ENCODE measurements around the gene PTPRD.

Gene PTPRD

GRCh38 chr9:10268531-10269485, 344.0 kb downstream of the PTPRD start:
- peaks cover 8% of the 10 kb centered on the region for H3K9me3 Mint-ChIP-seq
- no peaks in the 10 kb centered on the region for H3K27me3 Mint-ChIP-seq
- no peaks in the 10 kb centered on the region for H3K36me3 Mint-ChIP-seq (ENCODE audit: low read depth)
- no peak for DNase-seq
- H3K4me3 Mint-ChIP-seq, result no peak overlapping the region
- no peaks in the 10 kb centered on the region for H3K4me1 Mint-ChIP-seq (ENCODE audit: low read depth)
- no peak overlapping the region for H3K27ac Mint-ChIP-seq

GRCh38 chr9:10265153-10265631, 347.6 kb downstream of the PTPRD start:
- DNase-seq, result no peak

GRCh38 chr9:10260501-10260900, 352.3 kb downstream of the PTPRD start:
- Mint-ChIP-seq H3K4me3 (no peak overlapping the region), H3K9me3 (peaks cover 11% of the 10 kb centered on the region)

More at GRCh38 chr9:10265153-10265631, 347.6 kb downstream of the PTPRD start:
- no peaks in the 10 kb centered on the region for H3K36me3 Mint-ChIP-seq (ENCODE audit: low read depth)
- no peaks in the 10 kb centered on the region for H3K27me3 Mint-ChIP-seq
- no peaks in the 10 kb centered on the region for H3K4me1 Mint-ChIP-seq (ENCODE audit: low read depth)
- no peak overlapping the region for H3K4me3 Mint-ChIP-seq
- peaks cover 10% of the 10 kb centered on the region for H3K9me3 Mint-ChIP-seq
- H3K27ac Mint-ChIP-seq, result no peak overlapping the region

GRCh38 chr9:10259668-10260067, 353.1 kb downstream of the PTPRD start:
- H3K4me1 Mint-ChIP-seq (ENCODE audit: low read depth), result no peaks in the 10 kb centered on the region
- no peak overlapping the region for H3K27ac Mint-ChIP-seq
- no peaks in the 10 kb centered on the region for H3K36me3 Mint-ChIP-seq (ENCODE audit: low read depth)
- H3K4me3 Mint-ChIP-seq, result no peak overlapping the region
- no peaks in the 10 kb centered on the region for H3K27me3 Mint-ChIP-seq
- H3K9me3 Mint-ChIP-seq, result peaks cover 11% of the 10 kb centered on the region
- DNase-seq, result no peak

More at GRCh38 chr9:10260501-10260900, 352.3 kb downstream of the PTPRD start:
- Mint-ChIP-seq H3K36me3 (ENCODE audit: low read depth) (no peaks in the 10 kb centered on the region), H3K27me3 (no peaks in the 10 kb centered on the region), H3K4me1 (ENCODE audit: low read depth) (no peaks in the 10 kb centered on the region), H3K27ac (no peak overlapping the region)
- DNase-seq, result no peak

GRCh38 chr9:10255758-10256157, 357.0 kb downstream of the PTPRD start:
- Mint-ChIP-seq H3K36me3 (ENCODE audit: low read depth) (no peaks in the 10 kb centered on the region), H3K4me3 (no peak overlapping the region), H3K27ac (no peak overlapping the region), H3K4me1 (ENCODE audit: low read depth) (no peaks in the 10 kb centered on the region), H3K9me3 (peaks cover 5% of the 10 kb centered on the region), H3K27me3 (no peaks in the 10 kb centered on the region)
- DNase-seq, result no peak

- Mint-ChIP-seq H3K27me3 (no peaks in the 10 kb centered on the region), H3K27ac (no peak overlapping the region), H3K9me3 (peaks cover 3% of the 10 kb centered on the region), H3K36me3 (ENCODE audit: low read depth) (no peaks in the 10 kb centered on the region), H3K4me1 (ENCODE audit: low read depth) (no peaks in the 10 kb centered on the region), H3K4me3 (no peak overlapping the region)
- no peak for DNase-seq
Measured at GRCh38 chr9:10254338-10254737, 358.5 kb downstream of the PTPRD start.

- no peak for DNase-seq
Measured at GRCh38 chr9:10253341-10253740, 359.5 kb downstream of the PTPRD start.

GRCh38 chr9:10252174-10252573, 360.6 kb downstream of the PTPRD start:
- Mint-ChIP-seq H3K4me3 (no peak overlapping the region), H3K4me1 (ENCODE audit: low read depth) (no peaks in the 10 kb centered on the region), H3K27ac (no peak overlapping the region), H3K9me3 (peaks cover 5% of the 10 kb centered on the region), H3K27me3 (no peaks in the 10 kb centered on the region), H3K36me3 (ENCODE audit: low read depth) (no peaks in the 10 kb centered on the region)
- no peak for DNase-seq

More at GRCh38 chr9:10253341-10253740, 359.5 kb downstream of the PTPRD start:
- Mint-ChIP-seq H3K27me3 (no peaks in the 10 kb centered on the region), H3K4me3 (no peak overlapping the region), H3K9me3 (peaks cover 5% of the 10 kb centered on the region), H3K4me1 (ENCODE audit: low read depth) (no peaks in the 10 kb centered on the region), H3K36me3 (ENCODE audit: low read depth) (no peaks in the 10 kb centered on the region), H3K27ac (no peak overlapping the region)

- H3K27ac Mint-ChIP-seq, result no peak overlapping the region
- peaks cover 2% of the 10 kb centered on the region for H3K9me3 Mint-ChIP-seq
- no peaks in the 10 kb centered on the region for H3K4me1 Mint-ChIP-seq (ENCODE audit: low read depth)
- H3K27me3 Mint-ChIP-seq, result no peaks in the 10 kb centered on the region
- DNase-seq, result no peak
- no peak overlapping the region for H3K4me3 Mint-ChIP-seq
- no peaks in the 10 kb centered on the region for H3K36me3 Mint-ChIP-seq (ENCODE audit: low read depth)
Measured at GRCh38 chr9:10251490-10251889, 361.3 kb downstream of the PTPRD start.

GRCh38 chr9:10250219-10250618, 362.6 kb downstream of the PTPRD start:
- H3K27me3 Mint-ChIP-seq, result no peaks in the 10 kb centered on the region
- DNase-seq, result no peak

GRCh38 chr9:10248890-10249289, 363.9 kb downstream of the PTPRD start:
- no peaks in the 10 kb centered on the region for H3K36me3 Mint-ChIP-seq (ENCODE audit: low read depth)
- no peak overlapping the region for H3K27ac Mint-ChIP-seq
- no peaks in the 10 kb centered on the region for H3K27me3 Mint-ChIP-seq
- no peak overlapping the region for H3K4me3 Mint-ChIP-seq
- no peak for DNase-seq
- H3K4me1 Mint-ChIP-seq (ENCODE audit: low read depth), result no peaks in the 10 kb centered on the region
- peaks cover 12% of the 10 kb centered on the region for H3K9me3 Mint-ChIP-seq

More at GRCh38 chr9:10250219-10250618, 362.6 kb downstream of the PTPRD start:
- Mint-ChIP-seq H3K4me1 (ENCODE audit: low read depth) (no peaks in the 10 kb centered on the region), H3K9me3 (peaks cover 8% of the 10 kb centered on the region), H3K27ac (no peak overlapping the region), H3K4me3 (no peak overlapping the region), H3K36me3 (ENCODE audit: low read depth) (no peaks in the 10 kb centered on the region)

GRCh38 chr9:10242255-10242654, 370.5 kb downstream of the PTPRD start:
- H3K4me1 Mint-ChIP-seq (ENCODE audit: low read depth), result no peaks in the 10 kb centered on the region
- no peaks in the 10 kb centered on the region for H3K36me3 Mint-ChIP-seq (ENCODE audit: low read depth)
- H3K27ac Mint-ChIP-seq, result no peak overlapping the region
- peaks cover 16% of the 10 kb centered on the region for H3K9me3 Mint-ChIP-seq
- H3K27me3 Mint-ChIP-seq, result no peaks in the 10 kb centered on the region
- DNase-seq, result no peak
- no peak overlapping the region for H3K4me3 Mint-ChIP-seq

- H3K27ac Mint-ChIP-seq, result no peak overlapping the region
Measured at GRCh38 chr9:10238087-10238486, 374.7 kb downstream of the PTPRD start.

GRCh38 chr9:10237584-10237983, 375.2 kb downstream of the PTPRD start:
- H3K27me3 Mint-ChIP-seq, result no peaks in the 10 kb centered on the region
- no peaks in the 10 kb centered on the region for H3K36me3 Mint-ChIP-seq (ENCODE audit: low read depth)
- H3K27ac Mint-ChIP-seq, result no peak overlapping the region
- DNase-seq, result no peak
- H3K9me3 Mint-ChIP-seq, result peaks cover 9% of the 10 kb centered on the region
- no peak overlapping the region for H3K4me3 Mint-ChIP-seq
- H3K4me1 Mint-ChIP-seq (ENCODE audit: low read depth), result no peaks in the 10 kb centered on the region

More at GRCh38 chr9:10238087-10238486, 374.7 kb downstream of the PTPRD start:
- Mint-ChIP-seq H3K4me1 (ENCODE audit: low read depth) (no peaks in the 10 kb centered on the region), H3K9me3 (peaks cover 9% of the 10 kb centered on the region), H3K4me3 (no peak overlapping the region), H3K36me3 (ENCODE audit: low read depth) (no peaks in the 10 kb centered on the region), H3K27me3 (no peaks in the 10 kb centered on the region)
- no peak for DNase-seq

GRCh38 chr9:10236161-10236560, 376.6 kb downstream of the PTPRD start:
- H3K36me3 Mint-ChIP-seq (ENCODE audit: low read depth), result no peaks in the 10 kb centered on the region
- no peaks in the 10 kb centered on the region for H3K4me1 Mint-ChIP-seq (ENCODE audit: low read depth)
- DNase-seq, result no peak
- no peaks in the 10 kb centered on the region for H3K27me3 Mint-ChIP-seq
- H3K4me3 Mint-ChIP-seq, result no peak overlapping the region
- H3K9me3 Mint-ChIP-seq, result peaks cover 12% of the 10 kb centered on the region
- no peak overlapping the region for H3K27ac Mint-ChIP-seq

All from activated T-cell treated with anti-CD3 and anti-CD28 coated beads, Interleukin-2, amount 50 U/mL, for 24 hours (primary cell).